GM23248 (cell line): ENCODE measurements around the gene CPT1C. TPM values are rescaled to one million over a fixed set of nuclear protein-coding genes. Genes with fewer than 3 reads are reported as not detected.

Experiments used
- DNase-seq: peaks from one replicate; pipeline ENCODE4 v3.0.0-alpha.2; 2015
- H2AFZ ChIP-seq: fragments of 200-600 bp; sonication (generic); 2 replicates; pipeline ENCODE4 v1.6.1; 2016; ENCODE audit warnings: antibody characterized with exemption
- H3F3A ChIP-seq: fragments of 200-600 bp; sonication (generic); 2 replicates; pipeline ENCODE4 v1.6.1; 2016; ENCODE audit warnings: mild to moderate bottlenecking, antibody characterized with exemption, mixed run types; ENCODE audit not compliant: insufficient read depth
- H3K27ac ChIP-seq: fragments of 200-600 bp; sonication (generic); 2 replicates; pipeline ENCODE4 v1.5.1; 2016; ENCODE audit warnings: mild to moderate bottlenecking
- H3K27me3 ChIP-seq: fragments of 200-600 bp; sonication (generic); replicated peaks from 2 replicates; pipeline ENCODE4 v1.6.1; 2016; ENCODE audit warnings: mild to moderate bottlenecking; ENCODE audit not compliant: insufficient read depth
- H3K36me3 ChIP-seq: fragments of 200-600 bp; sonication (generic); 2 replicates; pipeline ENCODE4 v1.6.1; 2016; ENCODE audit warnings: low read depth, mild to moderate bottlenecking
- H3K4me1 ChIP-seq: fragments of 200-600 bp; sonication (generic); 2 replicates; pipeline ENCODE4 v1.6.1; 2016; ENCODE audit warnings: mild to moderate bottlenecking; ENCODE audit not compliant: insufficient read depth
- H3K4me2 ChIP-seq: fragments of 200-600 bp; sonication (generic); one replicate; pipeline ENCODE4 v1.6.1; 2016; ENCODE audit warnings: mild to moderate bottlenecking; ENCODE audit not compliant: unreplicated experiment
- H3K4me3 ChIP-seq: fragments of 200-600 bp; sonication (generic); 2 replicates; pipeline ENCODE4 v1.5.1; 2016; ENCODE audit warnings: mild to moderate bottlenecking
- H3K79me2 ChIP-seq: fragments of 200-600 bp; sonication (generic); 2 replicates; pipeline ENCODE4 v1.6.1; 2016; ENCODE audit warnings: mild to moderate bottlenecking; ENCODE audit not compliant: insufficient read depth
- H3K9ac ChIP-seq: fragments of 200-600 bp; sonication (generic); 2 replicates; pipeline ENCODE4 v1.6.1; 2016; ENCODE audit warnings: mild to moderate bottlenecking
- H3K9me2 ChIP-seq: fragments of 200-600 bp; sonication (generic); 2 replicates; pipeline ENCODE4 v1.6.1; 2016; ENCODE audit warnings: mixed run types, mild to moderate bottlenecking, moderate library complexity; ENCODE audit not compliant: insufficient read depth
- H3K9me3 ChIP-seq: fragments of 200-600 bp; sonication (generic); one replicate; pipeline ENCODE4 v1.6.1; 2017; ENCODE audit warnings: low read depth
- H4K20me1 ChIP-seq: fragments of 200-600 bp; sonication (generic); 2 replicates; pipeline ENCODE4 v1.6.0; 2016; ENCODE audit not compliant: insufficient read depth
- EZH2 ChIP-seq: fragments of 200-600 bp; sonication (generic); IDR thresholded peaks from 2 replicates; pipeline ENCODE4 v1.6.1; 2018; ENCODE audit warnings: antibody characterized with exemption, mild to moderate bottlenecking; ENCODE audit not compliant: insufficient read depth, poor library complexity, severe bottlenecking
- EZH2phosphoT487 ChIP-seq: fragments of 200-600 bp; sonication (generic); IDR thresholded peaks from 2 replicates; pipeline ENCODE4 v1.6.1; 2018; ENCODE audit warnings: antibody characterized with exemption, moderate library complexity, mild to moderate bottlenecking, low read depth; ENCODE audit not compliant: insufficient read depth
- WGBS, 2 experiments: methylation state at CpG; one replicate each; pipeline ENCODE4 v1.1.6; 2015 to 2017; ENCODE audit warnings: low lambda C conversion rate in 2 of 2, low coverage in 1 of 2; ENCODE audit errors: missing lambda C conversion rate in 2 of 2; 5-methylcytosine and 5-hydroxymethylcytosine counted together
- in situ Hi-C: fragments of 300-500 bp; cut with MboI; formaldehyde crosslinking; loops from 2 replicates; pipeline ENCODE4 v1.15.0; 2020
- polyA plus RNA-seq: library from polyadenylated mRNA; unstranded; fragments of >200 nt; fragmentation: Nextera tagmentation; extraction: Ambion mirVana; gene quantifications from 2 replicates; pipeline ENCODE4 v1.2.1, GENCODE V29; 2016
- total RNA-seq: library from RNA; depleted of rRNA; stranded (reverse); fragments of >200 nt; shearing (Covaris generic); gene quantifications from 2 replicates; pipeline ENCODE4 v1.2.3, GENCODE V29; 2014

Gene CPT1C
- total and polyA plus RNA-seq, 2 experiments from 2014 or later: 11.7 to 14.3 TPM

DNA sequence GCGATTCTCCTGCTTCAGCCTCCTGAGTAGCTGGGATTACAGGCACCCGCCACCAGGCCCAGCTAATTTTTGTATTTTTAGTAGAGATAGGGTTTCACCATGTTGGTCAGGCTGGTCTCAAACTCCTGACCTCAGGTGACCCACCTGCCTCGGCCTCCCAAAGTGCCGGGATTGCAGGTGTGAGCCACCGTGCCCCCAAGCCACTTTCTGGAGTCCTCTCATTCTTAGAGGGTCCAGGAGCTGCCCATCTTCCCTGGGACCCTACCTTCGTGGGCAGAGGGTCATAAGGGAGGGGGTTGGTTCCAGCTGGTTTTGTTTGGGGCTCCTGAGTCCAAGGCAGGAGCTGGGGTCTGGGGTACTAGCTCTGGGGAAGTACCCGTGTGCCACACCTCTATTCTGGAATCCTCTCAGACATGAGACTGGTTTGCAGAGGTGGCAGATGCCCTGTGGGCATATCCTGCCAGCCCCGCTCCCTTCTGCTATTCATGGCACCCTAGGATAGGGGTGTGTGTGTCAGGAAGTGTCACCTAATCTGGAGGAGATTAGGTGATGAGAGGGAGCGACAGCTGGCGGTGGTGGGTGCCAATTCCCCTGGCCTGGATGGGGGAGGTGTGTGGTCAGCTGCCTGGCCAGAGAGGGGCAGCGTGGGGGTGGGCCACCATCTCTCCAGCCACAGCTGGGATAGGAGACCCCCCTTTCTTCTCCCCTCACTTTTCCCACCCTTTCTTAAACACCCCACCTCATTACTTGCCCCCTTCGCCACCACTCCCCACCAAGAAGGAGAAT is 11.7 kb upstream of the CPT1C start:
- 71 to 73% methylated on average over 11 to 12 of the region's 12 CpGs for whole genome bisulfite sequencing, 2 experiments
- H3K79me2 ChIP-seq: peaks cover 66% of the 10 kb centered on the region
- no peak overlapping the region for H3K27ac ChIP-seq
- no peak for TF ChIP-seq EZH2phosphoT487
- no peak for TF ChIP-seq EZH2
- peaks cover 11% of the 10 kb centered on the region for H3F3A ChIP-seq
- no peaks in the 10 kb centered on the region for H3K9me3 ChIP-seq
- no peaks in the 10 kb centered on the region for H3K9me2 ChIP-seq
- peaks cover 11% of the 10 kb centered on the region; the same call in 1 of the 2 replicates for H3K36me3 ChIP-seq
- no peaks in the 10 kb centered on the region for H3K27me3 ChIP-seq
- H4K20me1 ChIP-seq: no peaks in the 10 kb centered on the region
- H3K4me1 ChIP-seq: peaks cover 8% of the 10 kb centered on the region; the same call in 1 of the 2 replicates
- H3K4me2 ChIP-seq: peak overlapping the region; percentile 38
- H2AFZ ChIP-seq: no peak overlapping the region
- DNase-seq: peak; percentile 24
- in situ Hi-C loops: no loop called here
- H3K4me3 ChIP-seq: 0 out of 2 replicates have a peak overlapping the region, but pooled peaks have one; percentile 86
- H3K9ac ChIP-seq: no peak overlapping the region

DNA sequence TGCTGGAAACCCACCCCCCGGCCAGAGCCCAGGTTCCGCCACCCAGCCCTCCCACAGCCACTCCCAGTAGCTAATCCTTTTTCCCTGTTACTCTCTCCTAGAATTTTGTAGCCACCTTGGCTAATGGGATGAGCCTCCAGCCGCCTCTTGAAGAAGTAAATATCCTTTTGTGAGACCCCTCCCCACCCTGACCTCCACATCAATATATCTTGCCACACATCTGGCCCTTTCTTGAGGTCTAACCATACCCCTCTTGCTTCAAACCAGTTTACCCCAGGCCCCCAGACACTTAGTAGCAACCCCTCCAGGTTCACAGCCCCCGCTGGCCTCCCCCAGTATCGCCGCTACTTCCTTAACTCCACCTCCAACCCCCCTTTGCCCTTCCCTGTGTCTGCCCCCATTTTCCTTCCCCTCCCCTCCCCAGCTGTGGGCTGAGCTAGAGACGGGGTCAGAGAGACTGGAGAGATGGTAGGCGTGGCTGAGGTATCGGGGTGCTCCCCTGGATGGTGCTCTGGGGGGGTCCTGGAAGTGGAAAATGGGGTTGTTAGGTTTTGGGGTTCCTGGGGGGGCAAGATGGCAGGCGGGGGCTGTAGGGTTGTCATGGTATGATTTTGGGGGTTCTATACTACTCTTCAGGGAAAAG is 11.0 kb upstream of the CPT1C start:
- Histone ChIP-seq H4K20me1 (no peaks in the 10 kb centered on the region), H3K36me3 (peaks cover 11% of the 10 kb centered on the region; the same call in 1 of the 2 replicates), H2AFZ (no peak overlapping the region), H3K79me2 (peaks cover 67% of the 10 kb centered on the region), H3K27ac (no peak overlapping the region), H3K9me3 (no peaks in the 10 kb centered on the region), H3F3A (peaks cover 8% of the 10 kb centered on the region), H3K9me2 (no peaks in the 10 kb centered on the region), H3K9ac (peak overlapping the region; percentile 33), H3K4me1 (peaks cover 8% of the 10 kb centered on the region; the same call in 1 of the 2 replicates), H3K4me2 (peak overlapping the region; percentile 60), H3K27me3 (no peaks in the 10 kb centered on the region), H3K4me3 (peak overlapping the region; percentile 40; the same call in 1 of the 2 replicates)
- in situ Hi-C loops: no loop called here
- 25 to 49% methylated on average over 4 to 10 of the region's 10 CpGs for WGBS, 2 experiments
- TF ChIP-seq EZH2phosphoT487 (no peak), EZH2 (no peak)
- DNase-seq: no peak

DNA sequence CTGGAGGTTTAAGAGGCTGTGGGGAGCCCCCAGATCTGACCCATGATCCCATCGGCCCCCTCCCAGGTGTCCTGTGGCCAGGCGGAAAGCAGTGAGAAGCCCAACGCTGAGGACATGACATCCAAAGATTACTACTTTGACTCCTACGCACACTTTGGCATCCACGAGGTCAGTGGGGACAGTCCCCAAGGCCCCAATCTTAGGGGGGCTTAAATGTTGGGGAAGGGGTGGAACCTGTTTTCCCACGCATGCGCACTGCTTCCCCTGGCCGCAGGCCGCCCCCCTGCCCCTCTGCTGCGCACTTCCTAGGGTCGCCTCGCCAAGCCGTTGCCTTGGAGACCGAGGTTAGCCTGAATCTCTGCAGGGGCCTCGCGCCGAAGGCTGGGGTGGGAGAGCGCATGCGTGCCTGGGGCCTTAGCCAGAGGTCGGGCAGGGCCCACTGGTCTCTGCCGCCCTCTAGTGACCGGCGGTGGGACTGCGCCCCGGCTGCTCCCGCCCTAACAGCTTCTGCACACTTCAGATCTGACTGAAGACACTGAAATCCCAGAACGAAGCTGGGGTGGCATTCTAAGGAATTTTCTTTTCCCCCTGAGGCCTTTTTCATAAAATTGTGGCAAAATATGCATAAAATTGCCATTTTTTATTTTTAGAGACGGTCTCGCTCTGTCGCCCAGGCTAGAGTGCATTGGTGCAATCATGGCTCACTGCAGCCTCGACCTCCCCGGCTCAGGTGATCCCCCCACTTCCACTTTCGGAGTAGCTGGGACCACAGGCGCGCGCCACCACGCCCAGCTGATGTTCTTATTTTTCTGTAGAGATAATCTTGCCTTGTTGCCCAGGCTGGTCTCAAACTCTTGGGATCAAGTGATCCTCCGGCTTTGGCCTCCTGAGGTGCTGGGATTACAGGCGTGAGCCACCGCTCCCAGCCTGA is 10.2 kb upstream of the CPT1C start:
- DNase-seq: peak; percentile 83
- H3K9me2 ChIP-seq: no peaks in the 10 kb centered on the region
- H3K79me2 ChIP-seq: peaks cover 67% of the 10 kb centered on the region
- peak overlapping the region; percentile 40; the same call in 1 of the 2 replicates for H3K4me3 ChIP-seq
- peaks cover 11% of the 10 kb centered on the region; the same call in 1 of the 2 replicates for H3K36me3 ChIP-seq
- H3K4me2 ChIP-seq: peak overlapping the region; percentile 60
- TF ChIP-seq EZH2: no peak
- TF ChIP-seq EZH2phosphoT487: no peak
- in situ Hi-C loops: no loop called here
- H3K9me3 ChIP-seq: no peaks in the 10 kb centered on the region
- H3K27ac ChIP-seq: no peak overlapping the region
- H2AFZ ChIP-seq: 0 out of 2 replicates have a peak overlapping the region, but pooled peaks have one; percentile 44
- H3K9ac ChIP-seq: peak overlapping the region; percentile 33
- H3F3A ChIP-seq: peaks cover 5% of the 10 kb centered on the region
- 20 to 24% methylated on average over 40 of the region's 40 CpGs for WGBS, 2 experiments
- no peaks in the 10 kb centered on the region for H3K27me3 ChIP-seq
- no peaks in the 10 kb centered on the region for H4K20me1 ChIP-seq
- peaks cover 8% of the 10 kb centered on the region; the same call in 1 of the 2 replicates for H3K4me1 ChIP-seq

DNA sequence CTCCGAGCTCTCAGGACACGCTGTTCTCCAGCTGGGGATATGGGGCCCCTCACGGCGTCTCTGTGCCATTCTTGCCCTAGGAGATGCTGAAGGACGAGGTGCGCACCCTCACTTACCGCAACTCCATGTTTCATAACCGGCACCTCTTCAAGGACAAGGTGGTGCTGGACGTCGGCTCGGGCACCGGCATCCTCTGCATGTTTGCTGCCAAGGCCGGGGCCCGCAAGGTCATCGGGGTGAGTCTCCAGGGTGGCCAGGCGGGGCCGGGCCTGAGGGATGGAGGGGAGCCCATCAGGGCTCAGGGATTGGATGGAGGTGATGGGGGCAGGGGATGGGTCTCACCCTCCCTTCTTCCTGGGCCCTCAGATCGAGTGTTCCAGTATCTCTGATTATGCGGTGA is 9.1 kb upstream of the CPT1C start:
- H3K4me3 ChIP-seq: no peak overlapping the region
- H3K79me2 ChIP-seq: peaks cover 67% of the 10 kb centered on the region
- peaks cover 11% of the 10 kb centered on the region; the same call in 1 of the 2 replicates for H3K36me3 ChIP-seq
- H4K20me1 ChIP-seq: no peaks in the 10 kb centered on the region
- no peak overlapping the region for H3K9ac ChIP-seq
- no peak for DNase-seq
- no peaks in the 10 kb centered on the region for H3K27me3 ChIP-seq
- 83 to 91% methylated on average over 17 to 19 of the region's 19 CpGs for WGBS, 2 experiments
- H3K9me3 ChIP-seq: no peaks in the 10 kb centered on the region
- no peak overlapping the region for H3K4me2 ChIP-seq
- in situ Hi-C loops: no loop called here
- H2AFZ ChIP-seq: no peak overlapping the region
- TF ChIP-seq EZH2phosphoT487: no peak
- TF ChIP-seq EZH2: no peak
- H3K4me1 ChIP-seq: 0 out of 2 replicates have a peak, but pooled peaks cover 4% of the 10 kb centered on the region
- no peaks in the 10 kb centered on the region for H3F3A ChIP-seq
- H3K9me2 ChIP-seq: no peaks in the 10 kb centered on the region
- no peak overlapping the region for H3K27ac ChIP-seq
